AG04450 (cell line): ENCODE measurements around the gene HERC3. TPM values are rescaled to one million over a fixed set of nuclear protein-coding genes. Genes with fewer than 3 reads are reported as not detected.

Source experiments
- CTCF ChIA-PET: fragments of 300-600, 350-600 bp; formaldehyde crosslinking; extraction: SDS; loops from one replicate; lab custom pipeline; 2022; ENCODE audit warnings: antibody characterized with exemption, inconsistent platforms; lab: Charles Lee
- POLR2A ChIA-PET: fragments of 350-600 bp; formaldehyde crosslinking; extraction: SDS; loops from one replicate; lab custom pipeline; 2021; ENCODE audit warnings: antibody characterized with exemption, inconsistent platforms; lab: Yijun Ruan, JAX
- DNase-seq: peaks from one replicate; pipeline ENCODE4 v3.0.0-alpha.2; 2011; ENCODE audit warnings: low read depth, low spot score
- H3K27ac ChIP-seq: one replicate; pipeline ENCODE4 v1.5.1; 2012; ENCODE audit warnings: low read depth, low read length, control low read depth
- H3K27me3 ChIP-seq: one replicate; pipeline ENCODE4 v1.6.0; 2012; ENCODE audit warnings: low read length; ENCODE audit not compliant: control insufficient read depth, insufficient read depth
- H3K4me3 ChIP-seq: 2 replicates; pipeline ENCODE4 v1.5.1; 2011; ENCODE audit warnings: mild to moderate bottlenecking, low read depth, low read length, control low read depth
- H3K9me3 ChIP-seq: 2 replicates; pipeline ENCODE4 v1.5.1; 2012; ENCODE audit warnings: low read length; ENCODE audit not compliant: control insufficient read depth, insufficient read depth
- CTCF ChIP-seq: IDR thresholded peaks from 2 replicates; pipeline ENCODE4 v1.5.1; 2011; ENCODE audit warnings: low read depth, low read length, control low read depth, inconsistent platforms
- polyA minus RNA-seq: library from RNA; depleted of rRNA, polyadenylated mRNA; stranded (reverse); fragments of >200 nt; gene quantifications from 2 replicates; pipeline ENCODE4 v1.2.3, GENCODE V29; 2011; rRNA and poly(A)+ RNA removed
- polyA plus RNA-seq: library from polyadenylated mRNA; depleted of rRNA; stranded (reverse); fragments of >200 nt; gene quantifications from 2 replicates; pipeline ENCODE4 v1.2.3, GENCODE V29; 2011; rRNA removed

HERC3 gene
- polyA plus RNA-seq (9.3 and 10.3 TPM in 2 replicates), polyA minus RNA-seq (13.1 and 15.4 TPM in 2 replicates)

- DNase-seq = peak; percentile 20
- no peaks in the 10 kb centered on the region for H3K9me3 ChIP-seq
- no peak within 1 kb of the TSS for H3K27ac ChIP-seq
- ChIA-PET POLR2A (interaction anchor here (1.0 kb wide), 1 partner anchor 31 kb away, joined by 4 read pairs; no protein-coding TSS in a partner anchor), CTCF (interaction anchor here (1.3 to 1.7 kb wide), 2 partner anchors 17 to 62 kb away, joined by 3 to 5 read pairs; no protein-coding TSS in a partner anchor)
- TF ChIP-seq CTCF = no peak
- no peaks in the 10 kb centered on the region for H3K27me3 ChIP-seq
- H3K4me3 ChIP-seq = peak within 1 kb of the TSS; percentile 79
Measured at GRCh38 chr4:88591787-88592599, at the start of gene HERC3. TSS of gene HERC3 (plus strand) at chr4:88592480. CDS start at chr4:88605824, 13,344 bp downstream.

- H3K27ac ChIP-seq = no peak overlapping the region
- no peaks in the 10 kb centered on the region for H3K9me3 ChIP-seq
- no peak overlapping the region for H3K4me3 ChIP-seq
- no peaks in the 10 kb centered on the region for H3K27me3 ChIP-seq
- no peak for DNase-seq
- POLR2A ChIA-PET = no interaction called here
- CTCF ChIA-PET = interaction anchor here (0.6 kb wide), 1 partner anchor 583 kb away, joined by 3 read pairs; no protein-coding TSS in a partner anchor
- no peak for TF ChIP-seq CTCF
Measured at GRCh38 chr4:88549815-88550214, 42.5 kb upstream of the HERC3 start.

GRCh38 chr4:88567591-88567990, 24.7 kb upstream of the HERC3 start:
- H3K27me3 ChIP-seq = no peaks in the 10 kb centered on the region
- TF ChIP-seq CTCF = no peak
- no peak for DNase-seq
- H3K9me3 ChIP-seq = no peaks in the 10 kb centered on the region
- CTCF ChIA-PET = interaction anchor here (1.4 kb wide), 1 partner anchor 28 kb away, joined by 7 read pairs; no protein-coding TSS in a partner anchor
- POLR2A ChIA-PET = no interaction called here
- no peak overlapping the region for H3K4me3 ChIP-seq
- no peak overlapping the region for H3K27ac ChIP-seq

GRCh38 chr4:88570001-88570400, 22.3 kb upstream of the HERC3 start:
- POLR2A ChIA-PET = no interaction called here
- Histone ChIP-seq H3K27me3 (no peaks in the 10 kb centered on the region), H3K4me3 (no peak overlapping the region), H3K9me3 (no peaks in the 10 kb centered on the region), H3K27ac (no peak overlapping the region)
- no peak for DNase-seq
- CTCF ChIA-PET = no interaction called here
- TF ChIP-seq CTCF = no peak
